ENCODE measurements around the gene DDX24. TPM values are rescaled to one million over a fixed set of nuclear protein-coding genes. Genes with fewer than 3 reads are reported as not detected.

The DDX24 gene
- polyA plus RNA-seq, 4 donors: 154 to 169 (median 159) TPM

DNA sequence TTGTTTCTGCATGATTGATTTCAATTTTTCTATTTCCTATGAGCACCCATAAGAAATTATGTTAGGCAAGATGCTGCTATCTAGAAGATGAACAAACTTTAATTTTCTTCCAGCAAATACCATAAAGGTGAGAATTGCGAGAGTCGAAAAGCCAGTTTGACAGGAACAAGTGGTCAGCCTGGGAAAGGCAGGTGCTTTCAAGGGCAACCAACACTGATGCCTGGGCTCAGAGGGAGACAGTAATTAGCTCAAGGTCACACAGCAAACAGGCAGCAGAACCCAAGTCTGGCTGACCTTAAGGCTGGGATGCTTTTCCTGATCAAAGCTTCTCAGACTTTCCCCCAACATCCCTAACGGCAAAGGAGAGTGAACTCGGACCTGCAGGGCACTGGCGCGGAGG, 61.7 kb downstream of the DDX24 start:
- DNase-seq (ENCODE audit: low read depth in 4 of 4, low spot score in 3 of 4): no peak

DNA sequence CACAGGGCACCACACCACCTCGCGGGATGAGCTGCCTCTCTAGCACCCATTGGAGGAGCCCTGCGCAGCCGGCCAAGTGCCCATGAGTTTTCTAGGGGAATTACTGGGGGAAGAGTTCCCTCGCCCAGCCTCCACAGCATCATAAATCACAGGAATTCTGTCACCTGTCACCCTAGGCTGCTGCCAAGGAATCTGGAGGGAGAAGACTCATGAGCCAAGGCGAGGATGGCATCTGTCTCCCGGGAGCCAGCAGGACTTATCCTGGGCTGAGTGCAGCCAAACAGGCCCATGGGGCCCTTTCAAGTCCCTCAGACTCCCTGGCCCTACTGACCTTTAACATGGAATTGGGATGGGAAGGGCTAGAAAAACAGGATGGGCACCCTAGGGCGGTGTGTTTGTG, 62.7 kb downstream of the DDX24 start:
- no peak for DNase-seq (ENCODE audit: low read depth in 4 of 4, low spot score in 3 of 4)

DNA sequence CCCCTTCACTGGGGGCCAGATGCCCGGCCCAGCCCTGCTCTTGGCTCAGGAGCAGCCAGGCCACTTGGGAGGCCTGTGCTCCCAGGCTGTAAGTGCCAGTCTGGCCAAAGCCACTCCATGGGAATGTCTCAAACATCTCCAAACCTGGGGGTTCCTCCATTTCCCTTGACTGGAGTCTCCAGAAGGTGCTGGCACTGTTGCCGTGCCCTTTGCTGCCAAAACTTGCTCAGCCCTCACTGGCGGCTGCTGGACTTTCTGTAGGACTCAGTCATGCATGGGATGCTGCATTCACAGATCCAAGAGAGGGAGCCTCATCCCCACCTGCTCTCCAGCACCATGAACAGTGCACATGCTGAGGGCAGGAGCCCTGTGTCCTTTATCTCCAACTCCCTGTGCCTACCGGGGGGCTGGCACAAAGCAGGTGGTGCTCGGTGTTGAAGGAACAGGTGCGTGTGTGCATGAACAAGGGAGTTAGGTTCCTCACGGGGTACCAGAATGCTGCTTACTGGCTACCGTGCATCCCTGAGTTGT, 64.5 kb downstream of the DDX24 start:
- DNase-seq (ENCODE audit: low read depth in 4 of 4, low spot score in 3 of 4): no peak

DNA sequence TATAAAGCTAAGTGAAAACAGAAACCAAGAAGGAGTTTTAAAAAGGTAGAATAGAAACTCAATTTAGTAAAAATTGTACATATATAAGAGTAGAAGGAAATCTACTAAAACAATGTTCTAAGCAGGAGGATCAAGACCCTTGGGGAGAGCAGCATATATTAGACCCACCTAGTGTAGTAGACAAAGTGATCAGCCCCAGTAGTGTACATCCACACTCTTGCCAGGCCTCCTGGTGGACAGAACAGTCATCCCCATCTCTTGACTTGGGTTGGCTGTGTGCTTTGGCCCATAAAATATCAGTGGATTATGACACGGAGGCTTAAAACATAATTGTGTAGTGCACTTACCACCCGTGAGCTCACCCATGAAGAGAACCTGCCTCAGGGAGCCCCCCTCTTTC, 65.8 kb downstream of the DDX24 start:
- no peak for DNase-seq (ENCODE audit: low read depth in 4 of 4, low spot score in 3 of 4)

DNA sequence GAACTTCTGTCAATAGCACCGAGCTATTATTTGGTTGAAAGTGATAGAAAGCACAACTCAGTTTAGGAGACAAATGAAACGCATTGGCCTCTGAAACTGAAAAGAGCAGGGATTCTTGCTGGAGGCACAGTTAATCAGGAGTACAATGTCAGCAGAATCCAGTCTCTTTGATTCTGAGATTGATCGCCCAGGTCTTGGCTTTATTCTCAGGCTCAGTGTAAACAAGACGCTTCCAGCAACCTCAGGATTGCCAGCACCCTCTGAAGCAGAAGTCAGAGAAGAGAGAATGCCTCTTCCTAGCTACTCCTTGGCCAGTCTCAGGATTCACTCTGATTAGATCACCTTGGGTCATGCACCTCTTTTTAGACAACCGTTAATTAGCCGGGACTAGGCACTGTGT, 66.6 kb downstream of the DDX24 start:
- no peak for DNase-seq (ENCODE audit: low read depth in 4 of 4, low spot score in 3 of 4)

DNA sequence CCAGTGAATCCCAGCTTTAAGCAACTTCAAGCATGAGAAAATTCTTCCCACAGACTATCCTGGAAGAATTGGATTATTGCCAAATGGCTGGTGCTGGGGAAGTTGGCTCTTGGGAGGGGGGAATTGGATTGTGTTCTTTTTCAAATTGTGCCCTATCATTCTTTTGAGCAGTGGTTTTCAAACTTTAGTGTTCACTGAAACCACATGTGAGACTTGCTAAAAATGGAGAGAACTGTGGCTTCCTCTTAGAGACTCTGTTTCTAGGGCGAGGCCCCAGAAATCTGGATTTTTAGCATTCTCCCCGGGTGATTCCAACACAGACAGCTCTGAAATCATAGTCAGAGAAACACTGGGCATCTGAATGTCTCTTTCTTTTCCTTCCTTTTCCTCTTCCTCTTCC, 69.2 kb downstream of the DDX24 start:
- DNase-seq (ENCODE audit: low read depth in 4 of 4, low spot score in 3 of 4): no peak

DNA sequence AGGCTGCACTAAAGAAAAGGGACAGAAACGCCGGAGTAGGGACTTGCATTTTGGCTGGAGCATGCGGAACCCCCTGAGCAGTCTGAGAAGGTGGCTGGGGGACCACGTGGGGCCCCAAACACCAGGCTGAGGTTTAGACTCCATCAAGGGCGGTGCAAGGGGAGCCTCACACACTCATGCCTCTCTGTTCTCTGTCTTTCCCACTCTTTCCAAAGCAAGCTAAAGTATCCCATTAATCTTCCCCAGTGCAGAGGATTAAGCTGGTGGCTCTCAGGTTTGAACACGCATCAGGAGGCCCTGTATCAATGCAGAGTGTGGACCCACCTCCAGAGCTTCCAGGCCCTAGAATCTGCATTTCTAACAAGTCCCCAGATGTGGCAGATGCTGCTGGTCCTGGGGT, 70.4 kb downstream of the DDX24 start:
- DNase-seq (ENCODE audit: low read depth in 4 of 4, low spot score in 3 of 4): no peak

DNA sequence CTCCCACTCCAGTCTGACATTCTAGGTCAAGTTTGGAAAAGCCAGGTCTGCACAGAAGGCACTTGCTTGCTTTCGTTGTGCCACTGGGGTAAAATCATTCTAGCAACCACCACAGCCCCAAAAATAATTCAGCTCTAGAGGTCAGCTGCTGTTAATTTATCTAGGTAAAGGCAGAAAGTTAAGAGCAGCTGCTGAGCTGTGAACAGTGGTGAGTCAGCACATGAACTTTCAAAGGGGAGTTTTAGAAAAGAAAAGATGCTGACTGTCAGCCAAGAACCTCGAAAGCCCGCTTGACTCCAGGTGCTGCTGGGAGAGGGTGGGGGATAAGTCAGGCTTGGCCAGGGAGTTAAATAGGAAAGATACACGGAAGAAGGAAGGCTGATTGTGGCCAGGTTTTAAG, 71.2 kb downstream of the DDX24 start:
- no peak for DNase-seq (ENCODE audit: low read depth in 4 of 4, low spot score in 3 of 4)

DNA sequence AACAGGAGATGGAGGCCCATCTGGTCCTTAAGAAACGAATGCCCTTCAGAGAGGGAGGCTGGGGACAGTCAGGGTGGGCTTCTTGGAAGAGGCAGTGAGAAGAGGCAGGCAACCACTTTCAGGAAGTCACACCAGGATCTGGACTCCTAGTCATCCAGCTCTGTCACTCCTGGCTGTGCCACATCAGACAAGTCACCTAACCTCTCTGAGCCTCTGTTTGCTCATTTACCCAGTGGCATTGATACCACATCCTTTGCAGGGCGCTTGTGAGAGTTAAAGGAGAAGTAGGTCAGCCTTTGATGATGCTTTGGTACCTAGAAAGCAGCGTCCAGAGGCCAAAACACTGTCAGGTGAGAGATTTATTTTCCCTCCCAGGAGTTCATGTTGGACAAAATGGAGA, 72.8 kb downstream of the DDX24 start:
- DNase-seq (ENCODE audit: low read depth in 4 of 4, low spot score in 3 of 4): no peak

DNA sequence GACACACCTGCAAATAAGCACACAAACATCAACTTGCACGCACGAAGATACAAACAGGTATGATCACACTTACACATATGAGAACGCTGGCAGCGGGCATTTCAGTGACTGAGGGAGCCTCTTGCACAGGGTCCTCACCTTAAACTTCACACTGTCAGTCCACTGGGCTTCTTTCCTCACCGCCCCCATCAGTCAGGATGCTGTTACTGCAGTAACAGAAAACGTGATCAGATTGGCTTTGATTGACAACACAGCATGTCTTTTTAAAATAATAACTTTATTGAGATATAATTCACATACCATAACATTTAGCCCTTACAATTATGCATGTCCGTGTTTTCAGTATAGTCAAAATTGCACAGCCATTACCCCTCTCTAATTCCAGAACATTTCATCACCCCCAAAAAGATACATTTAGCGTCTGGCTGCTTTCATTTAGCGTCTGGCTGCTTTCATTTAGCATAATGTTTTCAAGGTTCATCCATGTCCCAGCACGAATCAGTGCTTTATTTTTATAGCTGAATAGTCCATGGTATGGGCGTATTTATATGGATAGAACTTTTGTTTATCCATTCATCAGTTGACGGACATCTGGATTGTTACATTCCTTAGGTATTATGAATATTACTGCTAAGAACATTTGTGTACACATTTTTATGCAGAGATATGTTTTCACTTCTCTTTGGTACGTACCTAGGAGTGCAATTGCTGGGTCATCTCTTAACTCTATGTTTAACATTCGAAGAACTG, 75.5 kb downstream of the DDX24 start:
- no peak for DNase-seq (ENCODE audit: low read depth in 4 of 4, low spot score in 3 of 4)

DNA sequence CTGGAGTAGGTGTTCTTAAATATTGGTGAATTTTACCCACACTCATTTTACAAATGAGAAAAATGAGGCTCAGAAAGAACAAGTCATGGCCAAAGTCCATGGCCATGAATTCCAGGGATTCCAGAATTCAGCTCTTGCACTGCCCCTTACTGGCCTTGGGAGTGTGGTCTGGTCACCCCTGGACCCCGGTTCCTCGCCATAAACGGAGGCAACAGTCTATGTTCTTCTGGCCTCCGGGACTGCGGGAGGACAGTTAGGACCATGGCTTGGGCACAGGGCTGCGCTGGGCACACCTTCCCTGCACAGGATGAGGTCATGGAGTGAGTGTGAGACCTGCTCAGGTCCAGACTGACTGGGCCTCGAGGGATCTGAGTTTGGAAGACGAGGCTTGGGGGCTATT, 77.0 kb downstream of the DDX24 start:
- DNase-seq (ENCODE audit: low read depth in 4 of 4, low spot score in 3 of 4): no peak

DNA sequence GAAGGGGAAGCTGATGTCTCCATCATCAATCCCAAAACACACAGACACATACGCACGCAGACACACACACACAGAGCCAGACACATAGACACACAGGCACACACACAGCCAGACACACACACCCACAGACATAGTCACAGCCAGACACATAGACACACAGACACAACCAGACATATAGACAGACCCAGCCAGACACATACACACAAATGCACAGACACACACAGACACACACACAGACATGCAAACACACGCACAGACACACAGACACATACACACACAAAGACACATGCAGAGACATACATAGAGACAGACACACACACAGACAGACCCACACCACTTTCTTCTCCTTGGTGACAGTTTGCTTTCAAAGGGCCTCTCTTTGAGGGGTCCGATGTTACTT, 77.6 kb downstream of the DDX24 start:
- no peak for DNase-seq (ENCODE audit: low read depth in 4 of 4, low spot score in 3 of 4)

DNA sequence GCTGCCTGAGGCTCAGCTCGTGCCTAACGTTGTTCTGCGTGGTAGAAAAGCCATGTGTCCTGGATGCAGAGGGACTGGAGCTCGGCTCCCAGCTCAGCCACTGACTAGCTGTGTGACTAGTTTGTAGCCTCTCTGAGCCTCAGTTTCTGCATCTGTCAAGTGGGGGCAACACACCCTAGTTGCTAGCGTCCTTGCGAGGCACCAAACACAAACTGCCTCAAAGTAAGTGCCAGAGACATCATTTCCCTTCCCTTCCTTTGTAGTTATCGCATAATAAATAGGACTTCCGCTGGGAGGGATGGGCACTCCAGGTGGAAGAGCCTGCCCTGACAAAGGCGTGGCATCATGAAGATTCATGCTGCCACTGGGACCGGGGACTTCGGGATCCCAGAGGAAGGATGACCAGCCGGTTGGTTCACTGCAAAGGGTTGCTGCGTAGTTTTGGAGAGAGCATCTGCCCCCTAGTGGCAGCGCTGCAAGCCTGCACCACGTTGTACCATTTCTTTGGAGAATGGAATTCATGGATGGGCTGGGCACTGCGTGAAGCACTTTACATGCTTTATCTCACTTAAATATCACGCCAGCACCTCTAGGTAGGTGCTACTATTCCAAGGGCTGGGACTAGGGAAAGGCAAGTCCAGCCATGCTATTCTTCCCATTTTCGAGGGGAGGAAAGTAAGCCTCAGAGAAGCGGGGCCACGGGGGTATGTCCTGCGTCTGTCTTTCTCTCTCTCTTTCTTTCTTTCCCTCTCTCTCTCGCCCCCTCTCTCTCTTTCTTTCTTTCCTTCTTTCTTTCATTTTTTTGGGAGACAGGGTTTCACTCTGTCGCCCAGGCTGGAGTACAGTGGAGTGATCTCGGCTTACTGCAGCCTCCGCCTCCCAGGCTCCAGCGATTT, 79.3 kb downstream of the DDX24 start:
- DNase-seq (ENCODE audit: low read depth in 4 of 4, low spot score in 3 of 4): peak in 1 of 4 donors; percentile 65

DNA sequence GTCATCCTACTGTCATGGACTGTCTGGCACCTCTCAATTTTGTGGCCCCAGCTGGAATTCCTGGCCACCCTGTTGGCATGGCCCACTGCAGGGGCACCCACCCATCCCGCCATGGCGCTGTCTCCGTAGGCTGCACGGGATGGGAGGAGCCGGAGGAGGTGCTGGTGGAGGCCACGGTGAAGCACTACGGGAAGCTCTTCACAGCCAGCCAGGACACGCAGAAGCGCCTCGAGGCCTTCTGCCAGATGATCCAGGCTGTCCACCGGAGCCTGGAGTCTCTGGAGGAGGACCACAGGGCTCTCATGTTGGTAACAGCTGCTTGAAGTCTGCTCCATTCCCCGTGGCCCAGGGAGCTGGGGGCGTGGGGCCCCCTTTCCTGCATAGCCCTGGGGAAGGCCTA, 80.0 kb downstream of the DDX24 start:
- DNase-seq (ENCODE audit: low read depth in 4 of 4, low spot score in 3 of 4): no peak

DNA sequence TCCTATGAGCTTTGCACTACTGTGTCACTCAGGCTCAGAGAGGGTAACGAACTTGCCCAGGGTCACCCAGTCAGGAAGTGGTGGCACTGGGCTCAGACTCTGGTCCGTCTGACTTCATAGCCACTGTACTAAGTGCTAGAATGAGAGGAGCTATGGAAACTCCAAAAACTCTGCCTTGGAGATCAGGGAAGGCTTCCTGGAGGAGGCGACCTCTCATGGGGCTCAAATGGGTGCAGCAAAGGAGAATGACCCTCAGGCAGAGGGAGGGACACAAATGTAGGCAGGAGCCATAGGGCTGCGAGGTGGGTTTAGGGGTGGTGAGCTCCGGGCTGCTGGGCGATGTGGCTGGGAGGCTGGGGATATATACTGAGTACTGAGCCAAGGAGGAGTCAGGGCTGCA, 80.7 kb downstream of the DDX24 start:
- no peak for DNase-seq (ENCODE audit: low read depth in 4 of 4, low spot score in 3 of 4)

DNA sequence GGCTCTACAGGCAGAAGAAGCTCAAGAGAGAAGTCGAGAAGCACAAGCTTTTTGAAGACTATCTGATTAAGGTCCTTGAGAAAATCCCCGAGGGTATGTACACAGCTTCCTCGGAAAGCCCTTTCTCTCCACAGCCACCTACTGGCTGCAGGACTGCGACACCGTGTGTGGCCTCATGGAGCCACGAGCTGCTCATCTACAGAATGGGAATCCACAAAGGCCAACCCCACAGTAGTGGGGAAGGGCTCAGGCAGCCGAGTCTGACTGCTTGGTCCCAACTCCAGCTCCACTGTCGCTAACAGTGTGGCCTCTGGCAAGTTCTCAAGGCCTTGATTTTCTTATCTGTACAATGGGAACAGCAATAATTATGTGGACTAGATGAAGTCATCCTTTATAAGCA, 81.4 kb downstream of the DDX24 start:
- DNase-seq (ENCODE audit: low read depth in 4 of 4, low spot score in 3 of 4): no peak

DNA sequence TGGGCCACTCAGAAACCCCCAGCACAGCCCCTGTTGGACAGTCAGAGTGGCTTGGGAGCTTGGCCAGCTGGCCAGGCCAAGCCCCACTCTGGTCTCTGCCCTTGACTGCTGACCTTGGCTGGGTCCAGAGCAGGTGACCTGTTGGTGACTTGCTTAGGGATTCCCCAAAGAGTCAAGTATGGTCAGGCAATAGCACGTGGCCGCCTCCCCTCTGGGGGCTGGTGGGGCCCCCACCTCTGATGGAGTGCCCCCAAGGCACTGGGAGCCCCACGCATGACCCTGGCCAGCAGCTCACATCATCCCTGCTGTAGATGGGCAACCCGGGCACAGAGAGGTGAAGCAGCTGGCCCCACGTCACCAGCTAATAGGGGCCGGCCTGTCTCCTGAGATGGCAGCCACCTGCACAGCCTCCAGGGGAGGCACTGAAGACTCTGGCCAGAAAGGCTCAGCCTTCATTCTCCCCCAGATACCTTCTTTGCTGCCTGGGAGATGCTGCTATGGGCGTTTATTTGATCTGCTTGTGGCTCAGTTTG, 82.1 kb downstream of the DDX24 start:
- no peak for DNase-seq (ENCODE audit: low read depth in 4 of 4, low spot score in 3 of 4)

Measured in right renal pelvis (tissue), 4 donors.